Activated CD8-positive, alpha-beta memory T cell treated with anti-CD3 and anti-CD28 coated beads for 36 hours (primary cell): ENCODE measurements around the gene METTL2A. TPM values are rescaled to one million over a fixed set of nuclear protein-coding genes. Genes with fewer than 3 reads are reported as not detected.
"Not testable (repeated sequence)": the region's sequence is repeated elsewhere in the genome, so short reads cannot be mapped to it uniquely, and the experiment has no call there.

Experiments
- CTCF ChIA-PET: fragments of 350-600 bp; sonication (Branson Sonifier 250); formaldehyde crosslinking; loops from one replicate; lab custom pipeline; 2021; ENCODE audit warnings: antibody characterized with exemption; lab: Charles Lee
- POLR2A ChIA-PET: fragments of 350-600 bp; sonication (Branson Sonifier 250); formaldehyde crosslinking; loops from one replicate; lab custom pipeline; 2021; ENCODE audit warnings: antibody characterized with exemption; lab: Charles Lee
- total RNA-seq, 2 experiments: library from RNA; stranded (reverse); gene quantifications; one replicate each; pipeline ENCODE4 v1.2.3, GENCODE V29; 2021

The METTL2A gene
- total RNA-seq, 2 experiments from 2014 or later, result 37.9 to 39.0 TPM

DNA sequence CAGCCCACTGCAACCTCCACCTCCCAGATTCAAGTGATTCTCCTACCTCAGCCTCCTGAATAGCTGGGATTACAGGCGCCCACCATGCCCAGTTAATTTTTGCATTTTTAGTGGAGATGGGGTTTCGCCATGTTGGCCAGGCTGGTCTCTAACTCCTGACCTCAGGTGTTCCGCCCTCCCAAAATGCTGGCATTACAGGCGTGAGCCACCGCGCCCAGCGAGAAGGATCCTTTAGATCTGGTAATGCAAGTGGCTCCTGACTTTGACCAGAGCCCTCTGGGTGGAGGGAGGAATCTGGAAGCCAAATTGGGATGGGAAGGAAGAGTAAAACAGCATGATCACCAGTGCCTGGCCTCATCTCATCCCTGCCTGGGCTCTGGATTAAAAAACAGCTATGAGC, 41.6 kb downstream of the METTL2A start:
- CTCF ChIA-PET, POLR2A ChIA-PET: not testable (repeated sequence)

DNA sequence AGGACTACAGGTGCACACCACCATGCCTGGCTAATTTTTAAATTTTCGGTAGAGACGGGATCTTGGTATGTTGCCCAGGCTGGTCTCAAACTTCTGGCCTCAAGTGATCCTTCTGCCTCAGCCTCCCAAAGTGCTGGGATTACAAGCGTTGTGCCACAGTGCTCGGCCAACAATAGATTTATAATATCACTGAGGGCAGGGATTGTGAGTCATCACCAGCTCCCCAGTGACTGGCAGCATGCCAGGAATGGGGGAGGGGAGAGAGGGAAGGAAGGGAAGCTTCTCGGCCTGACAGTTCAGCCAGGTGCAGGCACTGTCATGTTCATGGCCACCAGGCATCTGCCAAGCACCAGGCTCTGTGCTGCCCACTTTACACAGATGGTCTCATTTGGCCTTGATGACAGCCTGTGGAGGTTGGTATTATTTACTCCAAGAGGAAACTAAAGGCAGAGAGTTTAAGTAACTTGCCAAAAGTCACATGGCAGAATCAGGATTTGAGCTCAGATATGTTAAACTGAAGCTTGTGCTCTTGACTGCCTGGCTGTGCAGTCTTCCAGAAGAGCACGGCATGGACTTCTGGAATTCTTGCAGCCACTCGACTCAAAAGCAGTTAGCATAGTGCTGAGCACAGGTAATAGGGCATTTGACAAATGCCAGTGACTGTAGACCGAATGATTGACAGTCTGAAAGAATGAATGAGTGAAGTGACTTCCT, 47.1 kb downstream of the METTL2A start:
- CTCF ChIA-PET, result not testable (repeated sequence)
- POLR2A ChIA-PET, result interaction anchor here (0.6 kb wide), 1 partner anchor 50 kb away, joined by 4 read pairs; no protein-coding TSS in a partner anchor

DNA sequence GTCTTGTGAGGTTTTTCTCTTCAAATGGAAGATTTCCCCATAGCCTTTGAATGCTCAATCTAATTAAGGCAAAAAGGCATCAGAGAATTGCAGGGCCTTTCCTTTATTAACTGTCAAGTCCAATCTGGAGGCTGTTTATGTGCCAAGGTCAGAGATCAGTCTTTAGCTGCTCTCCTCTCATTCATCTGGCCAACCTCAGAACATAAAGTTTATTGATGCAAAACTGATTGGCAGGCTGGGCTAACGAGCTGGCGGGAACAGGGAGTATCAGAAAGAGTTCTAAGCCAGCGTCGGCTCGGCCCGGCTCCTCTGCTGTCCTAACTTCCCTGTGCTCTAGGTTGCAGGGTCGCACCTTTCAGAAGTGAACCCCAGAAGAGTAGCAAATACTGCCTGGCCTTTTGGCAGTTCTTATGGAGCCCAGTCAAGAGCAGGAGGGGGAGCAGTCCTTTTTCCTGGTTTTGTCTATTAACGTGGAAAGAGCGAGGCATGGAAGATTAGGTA, 47.7 kb downstream of the METTL2A start:
- CTCF ChIA-PET, POLR2A ChIA-PET: not testable (repeated sequence)

DNA sequence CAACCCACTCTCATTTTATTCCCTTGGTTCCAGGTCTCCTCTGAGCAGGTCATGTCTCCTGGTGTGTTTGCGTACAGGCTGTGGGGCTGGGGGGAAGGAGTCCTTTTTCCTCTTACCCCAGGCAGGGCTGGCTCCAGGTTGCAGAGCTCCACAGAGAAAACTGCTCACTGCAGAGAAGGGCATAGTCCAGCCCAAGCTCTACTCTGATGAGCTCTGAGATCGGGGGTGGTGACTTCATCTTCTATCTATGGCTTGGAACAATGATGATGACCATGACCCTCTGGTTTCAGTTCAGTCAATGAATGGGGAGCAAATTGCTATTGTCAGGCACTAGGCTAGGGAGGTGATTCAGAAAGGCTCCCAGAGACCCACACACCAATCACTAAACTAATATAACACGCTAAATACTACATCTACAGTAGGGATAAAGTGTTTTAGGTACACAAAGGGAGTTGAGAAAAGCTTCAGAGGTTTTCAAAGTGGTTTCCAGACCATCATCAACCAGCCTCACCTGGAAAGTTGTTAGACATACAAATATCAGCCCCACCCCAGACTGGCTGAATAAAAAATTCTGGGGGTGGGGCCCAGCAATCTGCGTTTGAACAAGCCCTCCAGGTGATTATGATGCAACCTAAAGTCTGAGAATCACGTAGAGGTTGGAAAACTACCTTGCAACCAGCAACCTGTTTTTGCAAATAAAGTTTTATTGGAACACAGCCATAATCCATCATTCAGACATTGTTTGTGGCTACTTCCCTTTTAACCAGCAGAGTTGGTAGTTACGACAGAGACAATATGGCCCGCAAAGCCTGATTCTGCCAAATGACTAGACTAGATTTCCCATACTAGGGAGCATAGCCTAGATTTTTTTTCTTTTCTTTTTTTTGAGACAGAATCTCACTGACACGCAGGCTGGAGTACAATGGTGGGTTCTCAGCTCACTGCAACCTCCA, 49.6 kb downstream of the METTL2A start:
- POLR2A ChIA-PET, result not testable (repeated sequence)
- CTCF ChIA-PET, result interaction anchor here (0.5 kb wide), 1 partner anchor 1079 kb away, joined by 3 read pairs; no protein-coding TSS in a partner anchor

DNA sequence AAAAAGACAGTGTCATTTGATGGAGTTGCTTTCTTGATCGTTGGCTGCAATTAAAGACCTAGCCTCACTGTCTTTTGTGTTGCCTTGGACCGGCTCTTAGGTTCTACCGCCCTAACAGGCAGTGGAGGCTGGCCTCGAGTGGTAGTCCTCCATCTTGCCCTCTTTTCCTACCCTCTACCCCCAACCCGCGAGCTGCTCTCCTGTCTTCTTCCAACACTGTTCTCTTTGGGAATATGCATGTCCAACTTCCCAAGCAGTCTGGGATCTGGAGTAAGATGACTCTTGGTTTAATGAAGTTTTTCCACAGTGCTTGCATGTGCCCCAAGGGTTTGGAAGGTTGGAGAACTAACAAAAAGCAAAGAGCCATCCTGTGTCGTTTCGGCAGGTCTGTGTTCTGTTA, 53.4 kb downstream of the METTL2A start:
- POLR2A ChIA-PET, CTCF ChIA-PET: not testable (repeated sequence)

DNA sequence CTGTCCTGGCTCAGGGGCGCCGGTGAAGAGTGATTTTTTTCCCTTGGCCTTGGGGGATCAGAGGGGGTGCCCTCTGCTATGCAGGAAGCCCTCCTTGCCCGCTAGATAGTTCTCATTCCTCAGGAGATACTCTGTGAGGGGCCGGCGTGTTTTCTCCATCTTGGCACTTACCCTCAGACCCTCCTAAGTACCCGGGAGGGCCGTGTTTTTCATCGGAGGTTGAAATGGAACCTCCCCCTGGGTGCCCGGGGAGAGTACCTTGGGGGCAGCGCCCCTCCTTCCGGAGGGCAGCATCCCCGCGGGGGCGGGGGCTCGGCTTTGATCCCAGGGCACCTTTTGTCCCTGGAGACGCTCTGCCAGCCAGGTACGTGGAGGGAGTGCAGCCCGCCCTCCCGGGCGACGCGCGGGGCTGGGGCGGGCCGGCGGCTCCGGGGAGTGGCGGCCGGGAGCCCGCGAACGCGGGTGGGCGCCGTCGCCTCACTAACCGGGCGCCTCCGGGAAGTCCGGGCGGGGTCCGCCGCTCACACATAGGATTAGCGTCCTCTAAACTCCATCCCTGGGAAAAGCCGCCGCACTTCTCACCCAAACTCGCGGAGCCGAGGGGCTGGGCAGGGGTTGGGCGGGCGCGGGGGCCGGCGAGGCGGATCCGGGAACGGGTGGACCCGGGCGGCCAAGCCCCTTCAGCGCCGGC, 54.2 kb downstream of the METTL2A start:
- CTCF ChIA-PET, POLR2A ChIA-PET: not testable (repeated sequence)

DNA sequence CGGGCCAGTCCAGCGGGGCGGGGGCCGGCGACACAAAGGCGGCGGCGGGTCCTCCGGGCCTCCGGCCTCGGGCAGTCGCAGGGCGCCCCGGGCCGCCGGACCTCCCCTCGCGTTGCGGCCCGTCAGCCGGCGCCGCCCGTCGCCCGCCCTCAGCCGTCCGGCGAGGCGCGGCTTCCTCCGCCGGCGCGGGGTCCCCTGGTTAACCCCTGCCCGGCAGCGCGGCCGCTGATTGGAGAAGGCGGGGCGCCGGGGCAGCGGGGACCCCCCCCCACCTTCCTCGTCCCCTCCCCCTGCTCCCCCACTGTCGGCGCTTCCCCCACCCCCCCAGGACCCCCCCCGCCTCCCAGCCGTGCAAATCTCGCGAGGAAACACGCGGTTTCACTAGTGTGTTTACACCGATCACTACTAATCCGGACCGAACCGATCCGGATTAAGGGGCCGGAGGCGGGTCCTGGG, 54.8 kb downstream of the METTL2A start, which contains the start of gene TLK2:
TSS of gene TLK2 (plus strand) at position 402 of the 456 bp plus-strand sequence. CDS start 2,301 bp downstream, outside the sequence.
- POLR2A ChIA-PET, result no interaction called here

DNA sequence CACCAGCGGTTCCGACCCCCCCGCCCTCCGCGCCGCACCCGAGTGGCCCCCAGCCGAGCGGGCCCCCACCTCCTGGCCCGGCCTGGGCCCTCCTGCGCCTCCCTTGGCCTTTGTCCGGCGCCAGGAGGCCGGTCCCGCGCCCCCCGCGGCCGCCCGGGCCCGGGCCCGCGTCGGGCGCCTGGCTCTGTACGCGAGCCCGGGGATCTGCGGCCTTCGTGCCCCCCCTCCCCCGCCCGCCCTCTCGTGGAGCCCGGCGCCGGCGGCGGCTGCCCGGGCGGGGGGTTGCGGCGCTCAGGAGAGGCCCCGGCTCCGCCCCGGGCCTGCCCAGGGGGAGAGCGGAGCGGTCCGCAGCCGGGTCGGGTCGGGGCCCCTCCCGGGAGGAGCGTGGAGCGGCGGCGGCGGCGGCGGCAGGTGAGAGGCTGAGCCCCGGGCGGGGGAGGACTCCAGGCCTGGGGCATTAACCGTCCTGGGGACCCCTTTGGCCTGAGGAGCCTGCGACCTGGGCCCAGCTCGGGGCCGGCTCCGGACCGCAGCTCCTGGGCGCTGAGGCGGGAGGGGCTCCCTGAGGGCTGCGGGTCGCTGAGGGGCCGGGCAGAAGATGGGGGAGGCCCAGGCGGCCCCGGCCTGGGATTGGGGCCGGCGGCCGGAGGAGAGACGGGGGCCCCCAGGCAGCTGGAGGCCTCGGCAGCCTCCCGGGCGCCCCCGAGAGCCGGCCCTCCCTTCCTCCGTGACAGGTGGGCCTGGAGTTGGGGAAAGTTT, 55.4 kb downstream of the METTL2A start:
- POLR2A ChIA-PET, CTCF ChIA-PET: not testable (repeated sequence)

More for the DNA sequence above, 54.8 kb downstream of the METTL2A start, which contains the start of gene TLK2:
- CTCF ChIA-PET, result no interaction called here

DNA sequence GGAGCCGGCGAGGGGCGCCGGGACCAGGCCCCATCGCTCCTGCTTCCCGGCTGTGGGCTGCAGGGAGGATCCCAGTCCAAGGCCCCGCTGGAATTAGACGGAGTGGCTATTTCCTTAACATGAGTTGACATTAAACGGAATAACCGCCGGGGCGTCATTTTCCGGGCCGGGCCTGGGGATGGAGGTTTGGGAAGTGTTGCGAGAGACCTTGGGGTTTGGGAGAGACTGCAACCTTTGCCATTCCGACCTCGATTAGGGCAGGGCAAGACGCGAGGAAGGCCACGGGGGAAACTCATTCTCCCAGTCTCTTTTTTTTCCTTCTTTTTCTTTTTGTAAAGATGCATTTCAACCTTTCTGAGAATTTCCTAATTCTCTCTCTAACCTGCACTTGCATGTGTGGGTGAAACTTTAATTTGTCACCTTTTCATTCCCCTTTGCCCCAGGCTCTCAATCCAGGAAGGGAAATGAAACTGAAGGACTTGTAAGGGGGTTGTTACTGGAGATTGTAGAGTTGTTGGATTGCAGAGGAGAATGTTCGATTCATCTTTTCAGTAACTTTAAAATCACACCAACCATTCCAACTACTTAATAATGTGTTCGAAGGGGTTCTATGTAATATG, 56.1 kb downstream of the METTL2A start:
- CTCF ChIA-PET, POLR2A ChIA-PET: not testable (repeated sequence)

DNA sequence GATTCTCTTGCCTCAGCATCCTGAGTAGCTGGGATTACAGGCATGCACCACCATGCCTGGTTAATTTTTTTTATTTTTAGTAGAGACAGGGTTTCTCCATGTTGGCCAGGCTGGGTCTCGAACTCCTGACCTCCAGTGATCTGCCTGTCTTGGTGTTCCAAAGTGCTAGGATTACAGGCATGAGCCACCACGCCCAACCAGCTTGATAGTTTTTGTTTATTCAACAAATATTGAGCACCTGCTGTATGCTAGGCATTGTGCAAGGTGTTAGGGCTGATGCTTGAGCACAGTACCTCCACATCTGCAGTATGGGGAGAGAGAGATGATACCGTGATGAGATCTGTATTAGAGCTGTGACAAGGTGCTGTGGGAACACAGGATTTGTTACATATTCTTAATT, 58.9 kb downstream of the METTL2A start:
- CTCF ChIA-PET, POLR2A ChIA-PET: not testable (repeated sequence)

DNA sequence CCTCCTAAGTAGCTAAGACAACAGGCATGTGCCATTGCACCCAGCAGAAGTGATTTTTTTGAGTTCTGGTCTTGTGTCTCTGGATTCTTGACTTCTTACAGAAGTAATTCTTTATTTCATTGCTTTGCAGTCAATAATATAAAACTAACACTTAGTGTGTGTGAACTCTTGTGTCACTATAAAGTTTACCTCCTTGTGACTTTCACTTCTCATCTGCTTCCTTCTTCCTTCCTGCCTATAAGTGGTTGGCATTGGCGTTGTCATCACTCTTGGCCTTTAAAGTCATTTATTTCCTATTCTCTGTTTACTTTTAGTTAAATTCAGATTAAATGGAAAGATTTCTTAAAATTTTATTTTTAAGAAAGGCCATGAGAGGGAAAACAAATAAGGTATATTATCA, 67.3 kb downstream of the METTL2A start:
- CTCF ChIA-PET, result not testable (repeated sequence)

DNA sequence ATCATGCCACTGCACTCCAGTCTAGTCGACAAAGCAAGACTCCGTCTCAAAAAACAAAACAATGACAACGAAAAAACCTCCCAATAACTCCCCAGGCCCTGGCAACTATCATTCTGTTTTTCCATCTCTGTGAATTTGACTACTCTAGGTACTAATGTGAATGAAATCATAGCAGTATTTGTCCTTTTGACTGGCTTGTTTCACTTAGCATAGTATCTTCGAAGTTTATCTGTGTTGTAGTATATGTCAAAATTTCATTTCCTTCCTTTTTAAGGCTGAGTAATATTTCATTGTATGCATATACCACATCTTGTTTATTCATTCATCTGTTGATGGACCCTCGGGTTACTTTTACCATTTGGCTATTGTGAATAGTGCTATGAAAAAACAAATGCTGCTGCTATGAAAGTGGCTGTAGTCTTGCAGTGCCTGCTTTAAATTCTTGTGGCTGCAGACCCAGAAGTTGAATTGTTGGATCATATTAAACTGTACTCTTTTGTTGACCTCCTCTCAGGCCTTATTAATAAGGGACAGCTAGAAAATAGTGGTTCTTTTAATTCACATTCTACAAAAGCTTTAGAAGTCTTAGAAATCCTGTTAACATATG, 69.5 kb downstream of the METTL2A start:
- POLR2A ChIA-PET, CTCF ChIA-PET: not testable (repeated sequence)

More for the DNA sequence above, 67.3 kb downstream of the METTL2A start:
- POLR2A ChIA-PET, result not testable (repeated sequence)

DNA sequence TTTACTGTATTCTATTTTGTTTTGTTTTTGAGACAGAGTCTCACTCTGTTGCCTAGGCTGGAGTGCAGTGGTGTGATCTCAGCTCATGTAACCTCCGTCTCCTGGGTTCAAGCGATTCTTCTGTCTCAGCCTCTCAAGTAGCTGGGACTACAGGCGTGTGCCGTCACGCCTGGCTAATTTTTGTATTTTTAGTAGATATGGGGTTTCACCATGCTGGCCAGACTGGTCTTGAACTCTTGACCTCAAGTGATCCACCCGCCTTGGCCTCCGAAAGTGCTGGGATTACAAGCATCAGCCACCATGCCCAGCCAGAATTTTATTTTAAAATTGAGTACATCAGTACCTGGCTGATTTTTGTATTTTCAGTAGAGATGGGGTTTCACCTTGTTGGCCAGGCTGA, 70.4 kb downstream of the METTL2A start:
- CTCF ChIA-PET, POLR2A ChIA-PET: not testable (repeated sequence)

DNA sequence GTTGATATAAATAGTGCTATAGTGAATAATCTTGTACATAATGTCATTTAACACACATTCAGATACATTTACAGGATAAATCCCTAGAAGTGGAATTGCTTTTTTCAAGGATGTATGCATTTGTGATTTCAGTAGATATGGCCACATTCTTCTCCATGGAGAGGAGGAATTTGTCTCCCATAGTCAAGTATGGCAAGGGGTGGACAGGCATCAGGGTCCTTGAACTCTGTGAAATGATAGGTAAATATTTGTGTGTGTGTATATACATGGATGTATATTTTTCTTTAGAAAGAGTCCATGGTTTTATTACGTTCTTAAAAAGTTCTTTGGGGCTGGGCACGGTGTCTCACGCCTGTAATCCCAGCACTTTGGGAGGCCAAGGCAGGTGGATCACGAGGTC, 72.6 kb downstream of the METTL2A start:
- CTCF ChIA-PET, result interaction anchor here (0.7 kb wide), 1 partner anchor 117 kb away, joined by 3 read pairs; no protein-coding TSS in a partner anchor

DNA sequence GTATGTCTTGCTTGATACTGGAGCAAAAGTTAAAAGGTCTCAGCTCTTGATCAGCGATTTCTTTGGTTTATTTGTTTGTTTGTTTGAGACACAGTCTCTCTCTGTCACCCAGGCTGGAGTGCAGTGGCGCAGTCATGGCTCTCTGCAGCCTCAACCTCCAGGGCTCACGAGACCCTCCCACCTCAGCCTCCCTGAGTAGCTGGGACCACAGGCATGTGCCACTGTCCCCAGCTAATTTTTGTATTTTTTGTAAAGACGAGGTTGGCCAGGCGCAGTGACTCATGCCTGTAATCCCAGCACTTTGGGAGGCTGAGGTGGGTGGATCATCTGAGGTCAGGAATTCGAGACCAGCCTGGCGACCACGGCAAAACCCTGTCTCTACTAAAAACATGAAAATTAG, 75.1 kb downstream of the METTL2A start:
- CTCF ChIA-PET, POLR2A ChIA-PET: not testable (repeated sequence)

More for the DNA sequence above, 72.6 kb downstream of the METTL2A start:
- POLR2A ChIA-PET, result not testable (repeated sequence)
